ENCODE measurements around the gene ZNF385A. TPM values are rescaled to one million over a fixed set of nuclear protein-coding genes. Genes with fewer than 3 reads are reported as not detected.

Gene ZNF385A
- total and polyA plus RNA-seq, 2 of the 4 experiments (the other 2 are of a cell fraction): 0.36 to 2.5 TPM

DNA sequence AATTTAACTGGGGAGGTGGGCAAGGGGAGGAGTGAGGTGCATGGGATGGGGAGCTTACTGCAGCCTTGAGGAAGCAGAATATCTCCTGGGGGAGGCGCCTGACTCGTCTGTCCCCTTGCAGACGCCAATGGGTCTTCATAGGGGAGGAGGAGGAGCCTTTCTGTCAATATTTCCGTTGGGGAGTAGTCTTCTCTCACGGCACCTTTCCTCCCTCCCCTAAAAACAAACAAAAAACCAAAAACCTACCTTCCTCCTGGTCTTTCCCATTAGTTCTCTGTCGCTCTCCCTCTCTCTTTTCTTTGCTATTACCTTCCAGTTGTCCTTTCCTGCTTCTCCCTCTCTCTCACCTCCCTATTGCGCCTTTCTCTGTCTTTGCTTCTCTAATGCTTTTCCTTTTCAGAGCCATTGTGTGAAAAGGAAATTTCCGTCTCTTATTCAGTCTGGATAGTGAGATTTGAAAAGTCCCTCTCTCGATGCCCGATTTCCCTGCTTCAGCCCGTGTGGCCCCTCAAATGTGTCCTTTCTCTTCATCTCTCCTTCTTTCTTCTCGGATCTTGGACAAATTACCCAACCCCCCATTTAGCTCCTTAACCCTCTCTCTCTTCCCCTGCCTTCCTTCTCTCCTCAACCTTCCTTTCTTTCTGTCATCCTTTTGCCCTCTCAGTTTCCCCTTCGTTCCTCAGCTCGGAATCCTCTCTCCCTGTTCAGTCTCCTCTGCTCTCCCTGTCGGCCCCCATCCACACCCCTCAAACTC is 26.2 kb downstream of the ZNF385A start:
- Histone ChIP-seq H4K8ac (ENCODE audit: low read depth in 2 of 2, low read length in 2 of 2) (peak overlapping the region; percentile 90 to 95), H3K9ac (ENCODE audit: low read depth, low read length) (peak overlapping the region; percentile 89), H3K4me1 (ENCODE audit: control insufficient read depth, insufficient read depth, low read length) (peaks cover 20% of the 10 kb centered on the region), H3K18ac (ENCODE audit: low read depth, low read length) (peak overlapping the region; percentile 87), H2BK15ac (ENCODE audit: low read depth, low read length) (peak overlapping the region; percentile 59; the same call in 2 of the 3 replicates), H3K36me3 (ENCODE audit: control insufficient read depth, insufficient read depth, low read length) (no peaks in the 10 kb centered on the region), H3K9me1 (ENCODE audit: insufficient read depth, low read length) (peaks cover 18% of the 10 kb centered on the region; the same call in 1 of the 2 replicates), H2AFZ (replicated peaks; ENCODE audit: low read length, poor library complexity) (peak overlapping the region; percentile 95), H2BK5ac (ENCODE audit: low read depth, low read length, poor library complexity, severe bottlenecking) (peak overlapping the region; percentile 92), H4K5ac (ENCODE audit: low read depth, low read length) (peak overlapping the region; percentile 89), H2AK9ac (replicated peaks; ENCODE audit: low read depth, low read length, poor library complexity) (peak overlapping the region; percentile 99), H3K4ac (ENCODE audit: low read depth, low read length) (peak overlapping the region; percentile 99), H3K9me3 (ENCODE audit: control insufficient read depth, insufficient read depth, low read length) (no peaks in the 10 kb centered on the region), H3K27me3 (ENCODE audit: control insufficient read depth, insufficient read depth, low read length) (no peaks in the 10 kb centered on the region), H2BK20ac (ENCODE audit: low read depth, low read length) (peak overlapping the region; percentile 57; the same call in 1 of the 2 replicates), H4K20me1 (ENCODE audit: insufficient read depth, low read length) (no peaks in the 10 kb centered on the region), H4K91ac (ENCODE audit: insufficient read depth, low read depth, low read length) (peak overlapping the region; percentile 95), H3K79me1 (ENCODE audit: low read depth in 1 of 2, low read length in 2 of 2) (peaks cover 0 to 24% of the 10 kb centered on the region in 2 experiments; a peak in 2 of 4 replicates), H3K56ac (ENCODE audit: extremely low read depth, insufficient read depth, low read length) (peak overlapping the region; percentile 88), H3K27ac (ENCODE audit: insufficient read depth, low read length) (peak overlapping the region; percentile 95), H3K4me3 (ENCODE audit: insufficient read depth, low read depth, low read length) (peak overlapping the region; percentile 66), H2AK5ac (ENCODE audit: low read depth, low read length) (peak overlapping the region; percentile 96), H3K14ac (replicated peaks; ENCODE audit: low read depth, low read length) (peak overlapping the region; percentile 96), H3K4me2 (ENCODE audit: low read depth, low read length) (peak overlapping the region; percentile 89), H3K23ac (ENCODE audit: low read depth, low read length) (peak overlapping the region; percentile 96), H2BK120ac (ENCODE audit: low read depth, low read length) (peak overlapping the region; percentile 89)
- POLR2A ChIA-PET (ENCODE audit: unreplicated experiment): interaction anchor here (1.2 to 1.4 kb wide), 2 partner anchors 72 to 129 kb away, joined by 4 read pairs; no protein-coding TSS in a partner anchor
- CTCF ChIA-PET: interaction anchor here (0.6 to 2.2 kb wide), 3 partner anchors 12 to 138 kb away, joined by 3 to 5 read pairs (median 3); no protein-coding TSS in a partner anchor
- no TSS peak for BruUV-seq (replicated peaks)
- ATAC-seq (ENCODE audit: low read depth) (peak; percentile 3; the same call in 1 of the 2 replicates), DNase-seq (no peak)
- intact Hi-C loops (cut with micrococcal nuclease) (loop anchor here (2.0 kb wide), 1 partner anchor 20 kb away; no protein-coding TSS in a partner anchor), dilution Hi-C loops (cut with HindIII; ENCODE audit: low sequenced_read_pairs, unreplicated experiment) (no loop called here), in situ Hi-C loops (cut with MboI; ENCODE audit: low sequenced_read_pairs) (no loop called here)
- 8% methylated on average over 6 of the region's 15 CpGs; no CpG with 5 or more reads in 1 of the 2 experiments for WGBS, 2 experiments (ENCODE audit: extremely low coverage in 2 of 2, insufficient read length in 1 of 2)
- TF ChIP-seq, protein P1, sequence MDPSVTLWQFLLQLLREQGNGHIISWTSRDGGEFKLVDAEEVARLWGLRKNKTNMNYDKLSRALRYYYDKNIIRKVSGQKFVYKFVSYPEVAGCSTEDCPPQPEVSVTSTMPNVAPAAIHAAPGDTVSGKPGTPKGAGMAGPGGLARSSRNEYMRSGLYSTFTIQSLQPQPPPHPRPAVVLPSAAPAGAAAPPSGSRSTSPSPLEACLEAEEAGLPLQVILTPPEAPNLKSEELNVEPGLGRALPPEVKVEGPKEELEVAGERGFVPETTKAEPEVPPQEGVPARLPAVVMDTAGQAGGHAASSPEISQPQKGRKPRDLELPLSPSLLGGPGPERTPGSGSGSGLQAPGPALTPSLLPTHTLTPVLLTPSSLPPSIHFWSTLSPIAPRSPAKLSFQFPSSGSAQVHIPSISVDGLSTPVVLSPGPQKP (IDR thresholded peaks at IDR 0.05; ENCODE audit: borderline replicate concordance, low read depth, low read length): no peak
- TF ChIP-seq FOS (IDR thresholded peaks at IDR 0.05; ENCODE audit: low read depth, low read length) (no peak), CHD1 (IDR thresholded peaks at IDR 0.05; ENCODE audit: low read depth, low read length) (no peak)
- TF ChIP-seq, protein P2, sequence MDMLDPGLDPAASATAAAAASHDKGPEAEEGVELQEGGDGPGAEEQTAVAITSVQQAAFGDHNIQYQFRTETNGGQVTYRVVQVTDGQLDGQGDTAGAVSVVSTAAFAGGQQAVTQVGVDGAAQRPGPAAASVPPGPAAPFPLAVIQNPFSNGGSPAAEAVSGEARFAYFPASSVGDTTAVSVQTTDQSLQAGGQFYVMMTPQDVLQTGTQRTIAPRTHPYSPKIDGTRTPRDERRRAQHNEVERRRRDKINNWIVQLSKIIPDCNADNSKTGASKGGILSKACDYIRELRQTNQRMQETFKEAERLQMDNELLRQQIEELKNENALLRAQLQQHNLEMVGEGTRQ (IDR thresholded peaks at IDR 0.05; ENCODE audit: low read depth, low read length): no peak
- TF ChIP-seq, protein P3, sequence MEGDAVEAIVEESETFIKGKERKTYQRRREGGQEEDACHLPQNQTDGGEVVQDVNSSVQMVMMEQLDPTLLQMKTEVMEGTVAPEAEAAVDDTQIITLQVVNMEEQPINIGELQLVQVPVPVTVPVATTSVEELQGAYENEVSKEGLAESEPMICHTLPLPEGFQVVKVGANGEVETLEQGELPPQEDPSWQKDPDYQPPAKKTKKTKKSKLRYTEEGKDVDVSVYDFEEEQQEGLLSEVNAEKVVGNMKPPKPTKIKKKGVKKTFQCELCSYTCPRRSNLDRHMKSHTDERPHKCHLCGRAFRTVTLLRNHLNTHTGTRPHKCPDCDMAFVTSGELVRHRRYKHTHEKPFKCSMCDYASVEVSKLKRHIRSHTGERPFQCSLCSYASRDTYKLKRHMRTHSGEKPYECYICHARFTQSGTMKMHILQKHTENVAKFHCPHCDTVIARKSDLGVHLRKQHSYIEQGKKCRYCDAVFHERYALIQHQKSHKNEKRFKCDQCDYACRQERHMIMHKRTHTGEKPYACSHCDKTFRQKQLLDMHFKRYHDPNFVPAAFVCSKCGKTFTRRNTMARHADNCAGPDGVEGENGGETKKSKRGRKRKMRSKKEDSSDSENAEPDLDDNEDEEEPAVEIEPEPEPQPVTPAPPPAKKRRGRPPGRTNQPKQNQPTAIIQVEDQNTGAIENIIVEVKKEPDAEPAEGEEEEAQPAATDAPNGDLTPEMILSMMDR (conservative IDR thresholded peaks at IDR 0.05; ENCODE audit: low read depth, low read length): no peak
